PC-9 (cell line): ENCODE data around the gene TNRC6C. TPM values are rescaled to one million over a fixed set of nuclear protein-coding genes. Genes with fewer than 3 reads are reported as not detected.

Experiments
- BruUV-seq: library from RNA; stranded (reverse); fragments of 400-500 nt; replicated peaks from 2 replicates; lab custom pipeline; 2021; lab: Mats Ljungman, UMichigan
- CTCF ChIA-PET: fragments of 300-600 bp; sonication (Branson Sonifier 250); formaldehyde crosslinking; loops from one replicate; lab custom pipeline; 2022; ENCODE audit warnings: antibody characterized with exemption; lab: Charles Lee
- POLR2A ChIA-PET: fragments of 300-600 bp; sonication (Branson Sonifier 250); formaldehyde crosslinking; loops from one replicate; lab custom pipeline; 2022; ENCODE audit warnings: antibody characterized with exemption; ENCODE audit not compliant: unreplicated experiment; lab: Charles Lee
- DNase-seq, 2 experiments: peaks; one replicate each; pipeline versions ENCODE4 v3.0.0 to v3.0.0-alpha.2; 2015 to 2022; ENCODE audit warnings: mixed read lengths in 1 of 2
- H2AFZ ChIP-seq: fragments of 200-600 bp; sonication (generic); 2 replicates; pipeline ENCODE4 v1.8.1; 2017; ENCODE audit warnings: antibody characterized with exemption
- H3F3A ChIP-seq: fragments of 200-600 bp; sonication (generic); 2 replicates; pipeline ENCODE4 v1.8.1; 2017; ENCODE audit warnings: antibody characterized with exemption, mild to moderate bottlenecking, low read depth; ENCODE audit not compliant: insufficient read depth
- H3K27ac ChIP-seq: fragments of 200-600 bp; sonication (generic); 2 replicates; pipeline ENCODE4 v1.6.1; 2016; ENCODE audit warnings: mixed run types
- H3K27me3 ChIP-seq: fragments of 200-600 bp; sonication (generic); 2 replicates; pipeline ENCODE4 v1.6.1; 2016; ENCODE audit warnings: low read depth, mixed run types; ENCODE audit not compliant: insufficient read depth
- H3K36me3 ChIP-seq: fragments of 200-600 bp; sonication (generic); 2 replicates; pipeline ENCODE4 v1.6.1; 2016; ENCODE audit warnings: low read depth, mixed run types
- H3K4me1 ChIP-seq: fragments of 200-600 bp; sonication (generic); replicated peaks from 2 replicates; pipeline ENCODE4 v1.6.1; 2016; ENCODE audit warnings: mixed run types; ENCODE audit not compliant: insufficient read depth
- H3K4me2 ChIP-seq: fragments of 200-600 bp; sonication (generic); 2 replicates; pipeline ENCODE4 v1.6.1; 2017; ENCODE audit warnings: mixed run types
- H3K4me3 ChIP-seq: fragments of 200-600 bp; sonication (generic); 2 replicates; pipeline ENCODE4 v1.6.1; 2016; ENCODE audit warnings: mixed run types
- H3K79me2 ChIP-seq: fragments of 200-600 bp; sonication (generic); 2 replicates; pipeline ENCODE4 v1.6.1; 2017; ENCODE audit warnings: low read depth, mixed run types
- H3K9me2 ChIP-seq: fragments of 200-600 bp; sonication (generic); 2 replicates; pipeline ENCODE4 v1.8.1; 2017; ENCODE audit warnings: mild to moderate bottlenecking; ENCODE audit not compliant: insufficient read depth
- H3K9me3 ChIP-seq: fragments of 200-600 bp; sonication (generic); 2 replicates; pipeline ENCODE4 v1.8.1; 2016; ENCODE audit warnings: low read depth; ENCODE audit not compliant: insufficient read depth
- H4K20me1 ChIP-seq: fragments of 200-600 bp; sonication (generic); 2 replicates; pipeline ENCODE4 v1.8.1; 2017; ENCODE audit not compliant: insufficient read depth
- EZH2 ChIP-seq: fragments of 200-600 bp; sonication (generic); IDR thresholded peaks from 2 replicates; pipeline ENCODE4 v1.8.0; 2017; ENCODE audit warnings: antibody characterized with exemption, low read depth
- intact Hi-C: fragments of 100-400 bp; cut with micrococcal nuclease; formaldehyde crosslinking; loops from one replicate; pipeline ENCODE4 v1.10.0; 2022; ENCODE audit not compliant: unreplicated experiment
- total RNA-seq: library from RNA; stranded (reverse); gene quantifications from 2 replicates; pipeline ENCODE4 v1.2.3, GENCODE V29; 2021
- TF ChIP-seq, protein P1 (sequence below): fragments of 200-600 bp; sonication (generic); conservative IDR thresholded peaks from 2 replicates; pipeline ENCODE4 v1.6.1; 2017; ENCODE audit warnings: mixed run types, antibody characterized with exemption, mild to moderate bottlenecking, moderate library complexity

The TNRC6C gene
- total RNA-seq, 1 experiment from 2014 or later: 0.37 TPM

DNA sequence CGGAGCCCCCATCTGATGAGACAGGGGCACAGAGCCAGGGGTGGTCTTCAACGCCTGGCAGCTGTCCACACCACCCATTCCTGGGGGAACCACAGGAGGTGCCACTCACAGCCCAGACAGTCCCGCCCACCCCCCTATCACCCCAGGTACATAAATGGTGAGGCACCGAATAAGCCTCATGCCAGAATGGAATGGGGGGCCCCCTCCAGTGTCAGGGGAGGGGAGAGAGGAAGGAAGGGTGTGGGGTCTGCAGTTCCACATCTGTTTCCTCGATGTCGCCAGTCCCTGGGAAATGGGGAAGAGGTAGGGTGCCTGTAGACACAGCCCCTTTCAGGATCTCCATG lies 168.4 kb downstream of the TNRC6C start:
- H3K27me3 ChIP-seq: no peaks in the 10 kb centered on the region
- H3K27ac ChIP-seq: no peak overlapping the region; the same call in 1 of the 2 replicates
- H3K4me1 ChIP-seq: peaks cover 13% of the 10 kb centered on the region
- BruUV-seq: no TSS peak
- ChIA-PET POLR2A (interaction anchor here (0.6 kb wide), 1 partner anchor 13 kb away, joined by 5 read pairs; no protein-coding TSS in a partner anchor), CTCF (interaction anchor here (1.1 kb wide), 1 partner anchor 11 kb away, joined by 3 read pairs; no protein-coding TSS in a partner anchor)
- peak overlapping the region; percentile 96 for H3K4me2 ChIP-seq
- DNase-seq: no peak
- H3F3A ChIP-seq: peaks cover 11% of the 10 kb centered on the region; the same call in 1 of the 2 replicates
- peak overlapping the region; percentile 81; the same call in 1 of the 2 replicates for H3K4me3 ChIP-seq
- peaks cover 13% of the 10 kb centered on the region for H3K79me2 ChIP-seq
- no peaks in the 10 kb centered on the region for H4K20me1 ChIP-seq
- no peaks in the 10 kb centered on the region for H3K36me3 ChIP-seq
- TF ChIP-seq EZH2: no peak
- TF ChIP-seq, protein P1, sequence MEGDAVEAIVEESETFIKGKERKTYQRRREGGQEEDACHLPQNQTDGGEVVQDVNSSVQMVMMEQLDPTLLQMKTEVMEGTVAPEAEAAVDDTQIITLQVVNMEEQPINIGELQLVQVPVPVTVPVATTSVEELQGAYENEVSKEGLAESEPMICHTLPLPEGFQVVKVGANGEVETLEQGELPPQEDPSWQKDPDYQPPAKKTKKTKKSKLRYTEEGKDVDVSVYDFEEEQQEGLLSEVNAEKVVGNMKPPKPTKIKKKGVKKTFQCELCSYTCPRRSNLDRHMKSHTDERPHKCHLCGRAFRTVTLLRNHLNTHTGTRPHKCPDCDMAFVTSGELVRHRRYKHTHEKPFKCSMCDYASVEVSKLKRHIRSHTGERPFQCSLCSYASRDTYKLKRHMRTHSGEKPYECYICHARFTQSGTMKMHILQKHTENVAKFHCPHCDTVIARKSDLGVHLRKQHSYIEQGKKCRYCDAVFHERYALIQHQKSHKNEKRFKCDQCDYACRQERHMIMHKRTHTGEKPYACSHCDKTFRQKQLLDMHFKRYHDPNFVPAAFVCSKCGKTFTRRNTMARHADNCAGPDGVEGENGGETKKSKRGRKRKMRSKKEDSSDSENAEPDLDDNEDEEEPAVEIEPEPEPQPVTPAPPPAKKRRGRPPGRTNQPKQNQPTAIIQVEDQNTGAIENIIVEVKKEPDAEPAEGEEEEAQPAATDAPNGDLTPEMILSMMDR: no peak
- H3K9me2 ChIP-seq: no peaks in the 10 kb centered on the region
- H2AFZ ChIP-seq: no peak overlapping the region
- no peaks in the 10 kb centered on the region for H3K9me3 ChIP-seq
- intact Hi-C loops: no loop called here

DNA sequence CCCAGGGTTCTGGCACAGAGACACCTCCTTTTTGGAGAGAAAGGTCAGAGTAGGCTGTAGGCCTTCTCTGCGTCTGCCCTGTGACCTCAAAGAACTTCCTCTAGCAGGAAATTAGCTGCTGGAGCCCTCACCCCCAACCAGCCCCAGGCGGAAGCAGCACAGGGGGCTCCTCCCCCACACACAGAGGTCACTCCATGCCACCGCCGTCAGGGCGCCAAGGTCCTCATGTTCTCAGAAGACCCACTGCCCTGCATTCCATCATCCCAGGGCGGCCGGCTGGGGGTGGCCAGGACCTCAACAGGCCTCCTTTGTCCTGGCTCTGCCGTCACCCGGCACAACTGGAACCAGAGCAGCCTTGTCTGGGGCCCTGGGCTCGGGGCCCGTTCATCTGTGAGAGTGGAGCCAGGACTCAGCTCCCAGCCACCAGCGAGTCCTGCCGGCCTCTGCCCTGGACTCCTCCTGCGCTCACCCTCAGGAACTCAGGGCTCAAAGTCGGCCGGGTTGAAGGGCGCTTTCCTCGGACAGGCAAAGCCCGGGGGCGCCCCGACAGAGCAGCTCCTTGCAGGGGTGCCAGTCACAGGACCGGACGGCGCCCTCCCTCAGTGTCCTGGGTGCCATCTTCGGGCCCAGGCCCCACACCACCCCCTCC lies 168.9 kb downstream of the TNRC6C start:
- peak overlapping the region; percentile 81 for H3K4me3 ChIP-seq

More for the DNA sequence above, 168.9 kb downstream of the TNRC6C start:
- peak overlapping the region; percentile 96 for H3K4me2 ChIP-seq
- no peaks in the 10 kb centered on the region for H3K9me2 ChIP-seq
- H2AFZ ChIP-seq: 0 out of 2 replicates have a peak overlapping the region, but pooled peaks have one; percentile 52
- peaks cover 13% of the 10 kb centered on the region for H3K79me2 ChIP-seq
- BruUV-seq: TSS peak; percentile 71
- no peaks in the 10 kb centered on the region for H3K9me3 ChIP-seq
- peak overlapping the region; percentile 69 for H3K27ac ChIP-seq
- CTCF ChIA-PET: interaction anchor here (0.8 to 1.1 kb wide), 4 partner anchors 11 to 48 kb away, joined by 3 to 6 read pairs (median 4); no protein-coding TSS in a partner anchor
- peak; percentile 39 to 48 for DNase-seq
- no peaks in the 10 kb centered on the region for H4K20me1 ChIP-seq
- no peaks in the 10 kb centered on the region for H3K36me3 ChIP-seq
- no peaks in the 10 kb centered on the region for H3K27me3 ChIP-seq
- peaks cover 14% of the 10 kb centered on the region for H3K4me1 ChIP-seq
- intact Hi-C loops: no loop called here
- TF ChIP-seq, protein P1: no peak
- TF ChIP-seq EZH2: no peak
- POLR2A ChIA-PET: interaction anchor here (0.5 to 1.2 kb wide), 5 partner anchors 13 to 59 kb away, joined by 4 to 12 read pairs (median 7); partner anchors contain the start of gene TK1
- H3F3A ChIP-seq: peaks cover 12% of the 10 kb centered on the region; the same call in 1 of the 2 replicates
